ENCODE data around the gene C10orf62.

DNA sequence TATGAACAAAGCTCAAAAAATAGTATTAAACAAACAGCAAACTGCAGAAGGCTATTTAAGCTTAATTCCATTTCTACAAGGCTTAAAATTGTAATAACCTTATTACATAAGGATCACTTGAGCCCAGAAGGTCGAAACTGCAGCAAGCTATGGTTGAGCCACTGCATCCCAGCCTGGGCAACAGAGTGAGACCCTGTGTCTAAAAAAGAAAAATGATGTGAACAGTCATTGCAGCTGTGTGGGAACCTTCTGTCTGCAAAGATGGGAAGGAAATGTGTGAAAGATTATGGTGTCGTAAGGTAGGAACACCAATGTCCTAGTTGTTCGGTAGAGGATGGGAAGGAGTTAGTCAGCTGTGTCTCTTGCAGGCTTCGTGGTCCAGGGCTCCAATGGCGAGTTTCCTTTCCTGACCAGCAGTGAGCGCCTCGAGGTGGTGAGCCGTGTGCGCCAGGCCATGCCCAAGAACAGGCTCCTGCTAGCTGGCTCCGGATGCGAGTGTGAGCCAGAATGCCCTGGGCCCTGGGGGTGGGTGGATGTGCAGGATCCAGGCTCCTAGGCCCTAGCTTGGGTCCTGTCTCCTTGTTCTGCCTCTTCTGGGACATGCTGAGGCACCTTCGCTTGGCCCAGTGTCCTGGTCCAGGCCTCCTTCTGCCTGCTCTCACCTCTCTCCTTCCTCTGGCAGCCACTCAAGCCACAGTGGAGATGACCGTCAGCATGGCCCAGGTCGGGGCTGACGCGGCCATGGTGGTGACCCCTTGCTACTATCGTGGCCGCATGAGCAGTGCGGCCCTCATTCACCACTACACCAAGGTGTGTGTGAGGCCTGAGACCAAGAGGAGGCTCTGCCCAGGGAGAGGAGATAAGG lies 9.1 kb downstream of the C10orf62 start:
- TF ChIP-seq, protein P1, sequence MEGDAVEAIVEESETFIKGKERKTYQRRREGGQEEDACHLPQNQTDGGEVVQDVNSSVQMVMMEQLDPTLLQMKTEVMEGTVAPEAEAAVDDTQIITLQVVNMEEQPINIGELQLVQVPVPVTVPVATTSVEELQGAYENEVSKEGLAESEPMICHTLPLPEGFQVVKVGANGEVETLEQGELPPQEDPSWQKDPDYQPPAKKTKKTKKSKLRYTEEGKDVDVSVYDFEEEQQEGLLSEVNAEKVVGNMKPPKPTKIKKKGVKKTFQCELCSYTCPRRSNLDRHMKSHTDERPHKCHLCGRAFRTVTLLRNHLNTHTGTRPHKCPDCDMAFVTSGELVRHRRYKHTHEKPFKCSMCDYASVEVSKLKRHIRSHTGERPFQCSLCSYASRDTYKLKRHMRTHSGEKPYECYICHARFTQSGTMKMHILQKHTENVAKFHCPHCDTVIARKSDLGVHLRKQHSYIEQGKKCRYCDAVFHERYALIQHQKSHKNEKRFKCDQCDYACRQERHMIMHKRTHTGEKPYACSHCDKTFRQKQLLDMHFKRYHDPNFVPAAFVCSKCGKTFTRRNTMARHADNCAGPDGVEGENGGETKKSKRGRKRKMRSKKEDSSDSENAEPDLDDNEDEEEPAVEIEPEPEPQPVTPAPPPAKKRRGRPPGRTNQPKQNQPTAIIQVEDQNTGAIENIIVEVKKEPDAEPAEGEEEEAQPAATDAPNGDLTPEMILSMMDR (IDR thresholded peaks at IDR 0.05), result no peak
- TF ChIP-seq POLR2A (IDR thresholded peaks at IDR 0.05), result no peak
